GM19463 (cell line): ENCODE measurements around the gene PAM16.
"Not testable (repeated sequence)": the region's sequence is repeated elsewhere in the genome, so short reads cannot be mapped to it uniquely, and the experiment has no call there.

Experiments used
- ATAC-seq: cut with Tn5 transposase; IDR thresholded peaks from one replicate; pipeline ENCODE4 v1.9.1; 2021; ENCODE audit warnings: mild to moderate bottlenecking, moderate library complexity; ENCODE audit not compliant: unreplicated experiment

The PAM16 gene

DNA sequence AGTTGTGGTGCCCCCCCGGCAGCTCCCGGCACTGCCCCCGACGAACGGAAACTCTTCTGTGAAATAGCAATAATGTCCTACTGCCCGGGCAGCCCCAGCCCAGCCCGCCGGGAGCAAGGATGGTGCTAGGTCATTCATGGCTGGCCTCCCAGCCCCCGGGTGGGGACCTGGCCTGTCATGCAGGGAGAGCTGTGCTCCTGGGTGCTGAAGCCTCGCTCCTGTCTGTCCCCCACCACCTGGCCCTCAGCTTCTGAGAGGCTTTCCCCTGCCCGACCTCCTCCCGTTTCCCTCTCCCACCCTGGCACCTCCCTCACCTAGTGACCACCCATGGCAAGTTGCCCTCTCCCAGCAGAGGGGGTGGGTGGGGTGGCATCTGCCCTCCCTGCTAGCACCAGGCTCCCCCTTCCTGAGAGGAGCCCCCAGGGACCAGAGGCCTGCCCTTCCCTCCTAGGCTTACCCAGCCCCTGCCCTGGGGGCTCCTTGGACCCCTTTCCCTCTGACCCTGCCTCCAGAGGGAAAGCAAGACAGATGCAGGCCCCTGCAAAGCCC is 13.5 kb downstream of the PAM16 start:
- ATAC-seq: no peak

GRCh38 chr16:4336701-4337539 is 14.2 kb downstream of the PAM16 start:
- ATAC-seq: no peak

DNA sequence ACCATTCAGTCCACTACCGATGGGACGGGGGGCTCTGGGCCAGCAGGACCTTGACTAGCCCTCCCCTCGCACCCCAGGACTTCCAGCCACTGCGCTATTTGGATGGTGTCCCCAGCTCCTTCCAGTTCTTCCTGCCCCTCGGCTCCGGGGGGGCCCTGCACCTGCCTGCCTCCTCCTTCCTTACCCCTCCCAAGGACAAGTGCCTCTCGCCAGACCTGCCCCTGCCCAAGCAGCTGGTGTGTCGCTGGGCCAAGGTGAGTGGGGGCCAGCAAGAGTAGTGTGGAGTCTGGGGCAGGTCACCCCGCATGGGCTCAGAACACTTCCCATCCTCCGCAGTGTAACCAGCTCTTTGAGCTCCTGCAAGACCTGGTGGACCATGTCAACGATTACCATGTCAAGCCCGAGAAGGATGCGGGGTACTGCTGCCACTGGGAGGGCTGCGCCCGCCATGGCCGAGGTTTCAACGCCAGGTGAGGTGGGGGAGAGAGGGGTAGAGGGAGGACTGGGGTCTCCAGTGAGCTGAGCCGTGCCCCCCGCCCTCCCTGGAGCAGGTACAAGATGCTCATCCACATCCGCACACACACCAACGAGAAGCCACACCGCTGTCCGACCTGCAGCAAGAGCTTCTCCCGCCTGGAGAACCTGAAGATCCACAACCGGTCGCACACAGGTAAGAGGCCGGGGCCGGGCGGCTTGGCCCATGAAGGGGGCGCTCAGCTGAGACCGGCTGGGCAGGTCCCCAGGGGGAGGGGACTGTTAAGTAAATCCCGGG is 16.2 kb downstream of the PAM16 start:
- no peak for ATAC-seq

- ATAC-seq: not testable (repeated sequence)
These were observed 17.4 kb downstream of the PAM16 start for GRCh38 chr16:4333714-4334113.

- ATAC-seq: no peak
These were observed 17.8 kb downstream of the PAM16 start for GRCh38 chr16:4333308-4333638.

DNA sequence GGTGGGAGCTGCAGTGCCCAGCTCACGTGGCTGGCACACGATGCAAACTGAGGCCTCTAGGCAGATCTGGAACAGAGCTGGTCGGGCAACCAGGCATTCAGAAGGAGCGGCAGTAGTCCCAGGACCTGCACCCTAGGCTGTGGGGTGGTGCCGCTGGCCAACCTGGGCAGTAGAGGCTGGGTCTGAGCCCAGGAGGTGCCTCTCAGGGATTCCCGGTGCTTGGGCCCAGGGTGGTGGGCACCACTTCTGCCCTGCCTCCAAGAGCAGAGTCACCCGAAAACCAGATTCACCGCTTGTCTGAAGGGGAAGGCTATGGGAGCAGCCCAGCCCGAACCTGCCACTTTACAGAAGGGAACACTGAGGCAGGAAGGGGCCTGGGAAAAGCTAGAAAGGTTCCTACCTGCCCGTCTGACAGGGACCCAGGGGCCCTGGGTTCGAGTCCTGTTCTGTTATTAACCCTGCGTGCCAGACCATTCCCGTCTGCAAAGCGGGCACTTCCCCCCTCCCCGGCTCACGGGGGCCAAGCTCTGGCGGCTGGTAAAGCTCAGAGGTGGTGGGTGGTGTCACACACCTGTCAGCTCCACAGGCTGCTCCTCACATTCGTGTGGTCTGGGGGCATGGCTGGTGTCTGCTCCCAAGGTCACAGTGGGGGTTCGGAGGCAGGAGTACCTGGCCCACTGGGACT is 18.4 kb downstream of the PAM16 start:
- no peak for ATAC-seq

GRCh38 chr16:4332083-4332482 is 19.0 kb downstream of the PAM16 start:
- no peak for ATAC-seq

DNA sequence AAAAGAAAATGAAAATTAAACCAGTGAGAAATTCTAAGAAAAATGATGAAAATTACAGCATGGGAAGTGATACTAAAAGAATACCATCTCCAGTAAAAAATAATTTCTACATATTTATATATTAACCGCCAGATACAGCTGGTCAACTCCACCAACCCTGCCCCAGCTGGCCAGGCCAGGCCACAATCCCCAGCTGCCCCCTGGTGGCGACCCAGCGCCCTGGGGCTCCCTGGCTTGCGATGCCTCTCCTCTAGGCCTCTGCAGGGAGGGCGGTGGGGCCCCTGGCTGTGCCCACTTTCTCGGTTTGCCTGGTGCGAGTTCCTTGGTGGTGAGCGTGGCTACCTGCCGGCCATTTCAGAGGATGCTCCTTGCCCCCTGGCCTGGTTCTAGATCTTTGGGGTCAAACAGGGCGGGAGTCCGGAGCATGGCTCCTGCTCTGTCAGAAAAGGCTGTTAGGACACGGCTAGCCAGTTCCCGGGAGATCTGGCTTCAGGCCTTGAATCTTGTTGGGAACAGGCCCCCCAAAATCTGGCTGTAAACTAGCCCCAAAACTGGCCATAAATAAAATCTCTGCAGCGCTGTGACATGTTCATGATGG is 20.7 kb downstream of the PAM16 start:
- peak; percentile 47 for ATAC-seq

DNA sequence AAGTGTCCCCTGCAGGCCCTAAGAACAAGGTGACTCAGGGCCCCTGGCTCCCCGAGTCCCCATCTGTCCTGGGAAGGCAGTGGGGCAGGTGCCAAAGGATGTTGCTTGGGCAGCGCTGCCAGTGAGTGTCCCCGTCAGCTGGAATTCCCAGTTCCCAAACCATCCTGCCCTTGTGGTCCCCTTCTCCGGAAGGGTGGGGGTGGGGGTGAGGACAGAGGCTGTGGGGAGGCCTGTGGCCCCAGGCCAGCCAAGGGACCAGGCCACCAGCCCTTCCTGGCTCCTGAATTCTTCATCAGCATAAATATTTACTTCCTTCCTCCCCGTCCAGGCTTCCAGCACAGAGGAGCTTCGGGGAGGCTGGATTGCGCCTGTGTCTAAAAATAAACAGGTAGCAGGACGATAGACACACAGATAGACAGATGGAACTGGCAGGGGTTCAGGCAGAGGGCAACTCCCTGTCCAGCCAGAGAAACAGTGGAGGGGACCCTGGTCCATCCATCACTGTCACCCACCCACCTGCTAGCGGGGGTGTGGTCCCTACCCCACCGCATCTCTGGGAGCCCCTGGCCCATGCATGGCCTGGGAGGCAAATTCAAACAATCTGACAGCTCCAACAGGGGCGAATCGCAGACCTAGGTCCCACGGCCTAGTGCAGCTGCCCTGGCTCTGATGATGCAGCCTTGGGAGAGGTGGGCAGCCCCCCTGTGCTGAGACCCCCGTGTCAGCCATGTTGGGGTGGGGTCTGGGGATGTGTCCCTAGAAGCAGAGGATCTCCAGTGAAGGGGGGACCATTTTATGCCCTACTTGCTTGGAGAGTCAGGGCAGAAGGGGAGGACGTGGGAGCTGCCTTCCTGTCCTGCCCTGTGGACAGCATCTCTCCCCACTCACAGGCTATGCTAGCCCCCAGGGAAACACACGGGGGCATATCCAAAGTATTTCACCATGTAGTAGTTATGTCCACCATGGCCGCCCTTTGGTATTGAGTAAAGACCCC is 22.0 kb downstream of the PAM16 start:
- ATAC-seq: no peak

DNA sequence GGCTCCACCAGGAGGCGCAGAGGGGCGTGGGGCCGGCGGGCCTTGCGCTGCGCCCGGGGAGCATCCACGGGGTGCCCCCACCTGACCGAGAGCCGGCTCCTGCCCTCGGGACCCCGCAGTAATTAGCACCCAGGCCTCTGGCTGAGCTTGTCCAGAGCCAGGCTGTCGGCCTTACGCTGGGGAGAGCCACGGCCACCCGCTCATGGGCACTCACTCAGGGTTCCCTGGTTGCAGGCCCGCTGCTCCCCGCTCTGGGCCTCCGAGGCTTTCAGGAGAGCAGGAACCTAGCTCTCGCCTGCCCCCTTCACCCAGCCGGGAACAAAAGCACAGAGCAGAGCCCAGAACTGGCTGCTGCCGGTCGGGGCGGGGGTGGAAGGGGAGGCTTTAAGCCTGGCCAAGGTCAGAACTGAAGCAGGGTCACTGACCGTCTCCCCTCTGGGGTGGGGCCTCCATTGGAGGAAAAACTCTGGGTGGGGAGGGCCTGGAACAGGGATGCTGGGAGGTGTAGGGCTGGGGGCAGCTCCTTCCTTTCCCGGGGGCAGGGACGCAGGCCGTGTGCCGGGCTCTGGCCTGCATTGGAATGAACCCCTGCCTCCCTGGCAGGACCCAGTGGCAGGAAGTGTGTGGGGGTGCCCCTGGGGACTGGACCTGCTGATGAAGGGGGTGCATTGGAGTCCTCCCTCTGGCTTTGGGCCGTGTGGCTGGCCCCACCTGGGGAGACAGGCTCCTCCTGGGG is 22.9 kb downstream of the PAM16 start:
- ATAC-seq: peak; percentile 52

DNA sequence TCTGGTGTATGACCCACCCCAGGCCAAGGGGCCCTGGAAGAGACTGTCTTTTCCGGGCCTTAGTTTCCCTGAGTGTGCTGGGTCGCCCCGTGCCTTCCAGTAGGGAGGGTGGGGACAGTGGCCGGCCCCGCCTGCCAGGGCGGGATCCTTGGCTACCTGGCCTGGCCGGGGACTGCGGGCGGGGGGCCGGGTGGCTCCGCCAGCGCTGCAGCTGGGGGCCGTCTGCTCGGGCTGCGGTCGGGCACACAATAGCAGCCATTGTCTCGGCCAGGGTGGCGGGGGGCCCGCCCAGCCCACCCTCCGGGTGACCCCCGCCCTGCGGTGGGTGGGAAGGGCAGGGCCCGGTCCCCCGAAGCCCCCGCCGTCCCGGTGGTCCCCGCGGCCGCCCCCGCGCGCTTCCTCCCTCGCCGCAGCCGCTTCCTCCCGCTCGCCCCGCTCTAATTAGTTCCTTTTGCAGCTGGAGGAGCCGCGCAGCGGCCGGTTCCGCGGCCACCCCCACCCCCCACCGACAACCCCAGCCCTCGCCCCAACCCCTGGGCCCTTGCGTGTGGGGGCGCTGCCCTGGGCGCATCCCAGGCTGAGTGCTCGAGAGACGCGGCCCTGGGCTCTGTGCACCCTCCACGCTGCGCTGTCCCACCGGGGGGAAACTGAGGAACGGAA is 23.6 kb downstream of the PAM16 start:
- ATAC-seq: no peak

DNA sequence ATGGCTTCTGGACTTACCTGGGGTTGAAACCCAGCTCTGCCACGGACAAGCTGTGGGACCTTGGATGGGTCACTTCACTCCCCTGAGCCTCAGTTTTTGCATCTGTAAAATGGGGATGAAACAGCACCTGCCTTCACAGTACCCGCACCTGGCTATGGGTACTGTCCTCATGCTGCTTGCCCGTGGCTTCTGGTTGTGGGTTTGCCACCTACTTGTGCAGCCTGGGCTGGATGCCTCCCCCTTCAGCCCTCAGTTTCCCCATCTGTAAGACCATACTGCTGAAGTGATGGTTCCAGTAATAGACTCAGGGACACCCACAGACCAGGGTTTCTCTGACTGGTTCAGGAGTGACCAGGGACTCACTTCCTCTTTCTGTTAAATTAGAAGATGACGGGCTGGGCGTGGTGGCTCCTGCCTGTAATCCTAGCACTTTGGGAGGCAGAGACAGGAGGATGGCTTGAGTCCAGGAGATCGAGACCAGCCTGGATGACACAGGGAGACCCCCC is 25.8 kb downstream of the PAM16 start:
- ATAC-seq: no peak

DNA sequence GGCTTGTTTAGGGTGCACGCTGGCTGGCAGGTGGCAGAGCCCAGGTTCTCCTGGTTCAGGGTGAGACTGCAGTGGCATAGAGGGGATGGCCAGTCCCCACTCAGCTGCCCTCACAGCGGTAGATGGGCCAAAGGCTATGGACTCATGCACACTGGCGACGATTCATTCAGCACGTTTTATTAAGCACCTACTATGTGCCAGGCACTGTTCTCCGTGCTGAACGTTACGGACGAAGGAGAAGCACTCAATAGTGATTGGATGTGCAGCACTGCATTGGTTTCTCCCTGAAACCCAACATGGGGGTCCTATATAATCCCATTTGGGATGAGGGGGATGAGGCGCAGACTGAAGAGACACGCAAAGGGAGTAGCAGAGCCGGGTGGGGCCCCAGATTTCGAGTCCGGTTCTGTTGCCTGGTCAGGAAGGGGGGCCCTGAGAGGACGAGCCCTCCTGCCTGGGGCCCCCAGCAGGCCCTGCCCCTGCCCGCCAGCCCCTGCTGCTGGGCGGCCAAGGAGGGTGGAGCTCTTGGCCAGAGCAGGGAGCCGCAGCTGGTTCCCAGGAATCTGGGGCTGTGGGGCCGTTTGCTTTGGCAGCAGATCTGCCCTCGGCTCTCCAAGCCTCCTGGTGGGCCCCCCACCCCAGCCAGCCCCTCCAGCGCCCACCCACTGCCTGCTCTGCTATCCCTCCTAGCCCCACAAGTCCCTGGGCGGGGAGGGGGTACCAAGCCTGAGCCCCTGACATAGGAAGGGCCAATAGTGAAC is 26.4 kb downstream of the PAM16 start:
- ATAC-seq: no peak

DNA sequence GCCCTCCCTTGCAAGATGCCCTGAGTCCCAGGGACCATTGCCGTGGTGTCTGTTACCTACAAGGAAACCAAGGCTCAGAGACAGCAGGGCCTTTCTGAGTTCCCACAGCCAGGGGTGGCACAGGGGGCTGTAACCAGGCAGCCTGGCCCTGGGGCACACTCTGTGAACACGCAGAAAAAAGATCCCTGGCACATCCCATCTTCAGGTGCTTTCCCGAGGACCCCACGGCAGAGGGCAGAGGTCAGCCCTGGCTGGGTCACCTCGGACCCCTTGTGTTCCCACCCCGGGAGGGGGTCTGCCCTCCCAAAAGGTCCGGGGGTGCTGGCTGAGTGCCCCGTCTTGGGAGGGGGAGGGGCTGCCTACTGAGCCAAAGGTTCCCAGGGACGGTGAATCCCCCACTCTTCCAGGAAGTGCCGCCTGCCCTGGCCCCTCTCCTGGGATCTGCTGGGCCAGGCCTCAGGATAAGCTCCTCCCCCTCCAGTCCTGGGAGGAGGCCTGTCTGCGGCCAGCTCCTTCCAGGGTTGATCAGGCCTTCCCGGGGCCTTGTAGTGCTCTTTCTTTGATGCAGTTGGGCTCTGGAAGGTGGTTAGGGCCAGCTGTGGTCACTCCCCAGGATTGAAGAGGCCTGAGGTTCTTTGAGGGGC is 27.2 kb downstream of the PAM16 start:
- no peak for ATAC-seq

GRCh38 chr16:4323071-4323844 is 27.9 kb downstream of the PAM16 start:
- ATAC-seq: no peak
